Lung (tissue), 12 donors: ENCODE data around the gene INPP4A. TPM values are rescaled to one million over a fixed set of nuclear protein-coding genes. Genes with fewer than 3 reads are reported as not detected.

Experiments
- ATAC-seq: fragments of 200-7000 bp; cut with Tn5 transposase; one replicate; pipeline ENCODE4 v1.9.1; 2020; ENCODE audit warnings: moderate number of reproducible peaks; ENCODE audit not compliant: insufficient read depth, low FRiP score
- DNase-seq, 3 donors: peaks; one replicate each; pipeline ENCODE4 v3.0.0-alpha.2; 2013 to 2017
- H3K27ac ChIP-seq, 2 donors: one replicate each; pipeline ENCODE4 v1.5.1; 2013; ENCODE audit warnings: mild to moderate bottlenecking in 2 of 2, moderate library complexity in 2 of 2, control low read depth in 1 of 2, inconsistent platforms in 1 of 2, low read depth in 1 of 2, low read length in 1 of 2
- H3K27me3 ChIP-seq, 3 donors: one replicate each; pipeline ENCODE4 v1.5.1; 2013; ENCODE audit warnings: low read length in 2 of 3; ENCODE audit not compliant: control insufficient read depth in 3 of 3, insufficient read depth in 3 of 3
- H3K36me3 ChIP-seq, 4 donors: one replicate each; pipeline ENCODE4 v1.5.1; 2013; ENCODE audit warnings: low read length in 4 of 4, mild to moderate bottlenecking in 1 of 4, moderate library complexity in 1 of 4; ENCODE audit not compliant: control insufficient read depth in 4 of 4, insufficient read depth in 4 of 4
- H3K4me1 ChIP-seq, 5 donors: one replicate each; pipeline ENCODE4 v1.5.1; 2013; ENCODE audit warnings: low read length in 5 of 5, mild to moderate bottlenecking in 2 of 5, moderate library complexity in 1 of 5; ENCODE audit not compliant: control insufficient read depth in 5 of 5, insufficient read depth in 5 of 5
- H3K4me3 ChIP-seq: one replicate; pipeline ENCODE4 v1.5.1; 2013; ENCODE audit warnings: mild to moderate bottlenecking, control low read depth, moderate library complexity
- H3K9ac ChIP-seq, 2 donors: one replicate each; pipeline ENCODE4 v1.5.1; 2013; ENCODE audit warnings: low read length in 2 of 2, control low read depth in 1 of 2; ENCODE audit not compliant: insufficient read depth in 1 of 2
- H3K9me3 ChIP-seq, 4 donors: one replicate each; pipeline ENCODE4 v1.5.1; 2013; ENCODE audit warnings: low read length in 3 of 4, mild to moderate bottlenecking in 1 of 4, moderate library complexity in 1 of 4; ENCODE audit not compliant: control insufficient read depth in 4 of 4, insufficient read depth in 3 of 4
- CTCF ChIP-seq: IDR thresholded peaks from 2 replicates; pipeline ENCODE4 v1.5.1; 2012; ENCODE audit warnings: mild to moderate bottlenecking; ENCODE audit errors: control extremely low read depth, extremely low read depth
- WGBS, 2 donors: extraction: QIAGEN DNeasy Blood & Tissue Kit; methylation state at CpG; one replicate each; pipeline ENCODE4 v1.1.7; 2013; 5-methylcytosine and 5-hydroxymethylcytosine counted together
- polyA plus RNA-seq, 2 donors: library from polyadenylated mRNA; stranded (reverse); fragments of 200-250 nt; gene quantifications; one replicate each; pipeline ENCODE4 v1.2.1, GENCODE V29; 2013
- total RNA-seq, 2 donors: library from RNA; depleted of rRNA in 1 of 2; stranded (reverse); fragments of >200 nt in 1 of 2; gene quantifications; one replicate each; pipeline ENCODE4 v1.2.1, GENCODE V29; 2014 to 2021
- donor health status: control.
- donor health status: control.
- donor health status: Bipolar disorder and iron deficiency.
- donor health status: healthy.
- donor health status: DM: yes; HTN: yes; CAD: no.

INPP4A gene
- total and polyA plus RNA-seq, 4 donors: 8.0 to 43.3 (median 19.8) TPM

GRCh38 chr2:98534761-98535160 is 90.1 kb downstream of the INPP4A start:
- DNase-seq: no peak
- 97 to 98% methylated on average over 3 of the region's 3 CpGs for WGBS, 2 donors
- Histone ChIP-seq H3K27me3 (no peaks in the 10 kb centered on the region), H3K9me3 (no peaks in the 10 kb centered on the region), H3K4me1 (no peaks in the 10 kb centered on the region), H3K27ac (no peak overlapping the region), H3K36me3 (peaks cover 0 to 31% (median 12%) of the 10 kb centered on the region in 4 donors), H3K4me3 (no peak overlapping the region), H3K9ac (no peak overlapping the region)
- no peak for TF ChIP-seq CTCF
- no peak for ATAC-seq

GRCh38 chr2:98535971-98536677 is 91.5 kb downstream of the INPP4A start:
- TF ChIP-seq CTCF: no peak
- Histone ChIP-seq H3K9me3 (no peaks in the 10 kb centered on the region), H3K27me3 (no peaks in the 10 kb centered on the region), H3K4me1 (no peaks in the 10 kb centered on the region), H3K27ac (no peak overlapping the region), H3K9ac (no peak overlapping the region), H3K36me3 (peaks cover 0 to 35% (median 12%) of the 10 kb centered on the region in 4 donors), H3K4me3 (no peak overlapping the region)
- 94 to 98% methylated on average over 6 of the region's 6 CpGs for WGBS, 2 donors
- ATAC-seq (no peak), DNase-seq (no peak)

- Histone ChIP-seq H3K9me3 (no peaks in the 10 kb centered on the region), H3K4me3 (no peak overlapping the region), H3K9ac (no peak overlapping the region), H3K36me3 (peaks cover 0 to 36% (median 15%) of the 10 kb centered on the region in 4 donors), H3K27ac (no peak overlapping the region), H3K4me1 (no peaks in the 10 kb centered on the region), H3K27me3 (no peaks in the 10 kb centered on the region)
- no peak for ATAC-seq
- WGBS, 2 donors: 94 to 95% methylated on average over 14 of the region's 14 CpGs
- TF ChIP-seq CTCF: no peak
- no peak for DNase-seq
Measured at GRCh38 chr2:98537390-98538126, 92.9 kb downstream of the INPP4A start.
